ENCODE results near the gene RDH8.

GRCh38 chr19:9995999-9996398 is 17.3 kb upstream of the RDH8 start:
- TF ChIP-seq POLR2AphosphoS5 (IDR thresholded peaks at IDR 0.05; ENCODE audit: low read depth, low read length) = no peak
- TF ChIP-seq, protein P1, sequence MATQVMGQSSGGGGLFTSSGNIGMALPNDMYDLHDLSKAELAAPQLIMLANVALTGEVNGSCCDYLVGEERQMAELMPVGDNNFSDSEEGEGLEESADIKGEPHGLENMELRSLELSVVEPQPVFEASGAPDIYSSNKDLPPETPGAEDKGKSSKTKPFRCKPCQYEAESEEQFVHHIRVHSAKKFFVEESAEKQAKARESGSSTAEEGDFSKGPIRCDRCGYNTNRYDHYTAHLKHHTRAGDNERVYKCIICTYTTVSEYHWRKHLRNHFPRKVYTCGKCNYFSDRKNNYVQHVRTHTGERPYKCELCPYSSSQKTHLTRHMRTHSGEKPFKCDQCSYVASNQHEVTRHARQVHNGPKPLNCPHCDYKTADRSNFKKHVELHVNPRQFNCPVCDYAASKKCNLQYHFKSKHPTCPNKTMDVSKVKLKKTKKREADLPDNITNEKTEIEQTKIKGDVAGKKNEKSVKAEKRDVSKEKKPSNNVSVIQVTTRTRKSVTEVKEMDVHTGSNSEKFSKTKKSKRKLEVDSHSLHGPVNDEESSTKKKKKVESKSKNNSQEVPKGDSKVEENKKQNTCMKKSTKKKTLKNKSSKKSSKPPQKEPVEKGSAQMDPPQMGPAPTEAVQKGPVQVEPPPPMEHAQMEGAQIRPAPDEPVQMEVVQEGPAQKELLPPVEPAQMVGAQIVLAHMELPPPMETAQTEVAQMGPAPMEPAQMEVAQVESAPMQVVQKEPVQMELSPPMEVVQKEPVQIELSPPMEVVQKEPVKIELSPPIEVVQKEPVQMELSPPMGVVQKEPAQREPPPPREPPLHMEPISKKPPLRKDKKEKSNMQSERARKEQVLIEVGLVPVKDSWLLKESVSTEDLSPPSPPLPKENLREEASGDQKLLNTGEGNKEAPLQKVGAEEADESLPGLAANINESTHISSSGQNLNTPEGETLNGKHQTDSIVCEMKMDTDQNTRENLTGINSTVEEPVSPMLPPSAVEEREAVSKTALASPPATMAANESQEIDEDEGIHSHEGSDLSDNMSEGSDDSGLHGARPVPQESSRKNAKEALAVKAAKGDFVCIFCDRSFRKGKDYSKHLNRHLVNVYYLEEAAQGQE (IDR thresholded peaks at IDR 0.05; ENCODE audit: insufficient read depth in 1 of 2, low read depth in 2 of 2, low read length in 2 of 2) = no peak

Measured in PFSK-1 (cell line).